Dendritic cell treated with granulocyte-macrophage colony-stimulating factor and Interleukin-4, amounts not matched to agents 40 ng/mL and 50 ng/mL, for 4 days (primary cell): ENCODE measurements around the gene LY6G6D.

Experiments used
- H3K27ac Mint-ChIP-seq: one replicate; pipeline ENCODE4 v1.8.0; 2022; ENCODE audit warnings: mild to moderate bottlenecking, mixed read lengths
- H3K27me3 Mint-ChIP-seq: one replicate; pipeline ENCODE4 v1.8.0; 2022; ENCODE audit warnings: mild to moderate bottlenecking, mixed read lengths
- H3K36me3 Mint-ChIP-seq: one replicate; pipeline ENCODE4 v1.8.0; 2022; ENCODE audit warnings: low read depth, mixed read lengths
- H3K4me1 Mint-ChIP-seq: one replicate; pipeline ENCODE4 v1.8.0; 2022; ENCODE audit warnings: low read depth, mixed read lengths
- H3K4me3 Mint-ChIP-seq: one replicate; pipeline ENCODE4 v1.8.0; 2022; ENCODE audit warnings: mild to moderate bottlenecking, moderate library complexity, mixed read lengths
- H3K9me3 Mint-ChIP-seq: one replicate; pipeline ENCODE4 v1.8.0; 2022; ENCODE audit warnings: mixed read lengths
- intact Hi-C: fragments of 100-400 bp; cut with micrococcal nuclease; formaldehyde crosslinking; loops from one replicate; pipeline ENCODE4 v1.15.0; 2022

Gene LY6G6D

DNA sequence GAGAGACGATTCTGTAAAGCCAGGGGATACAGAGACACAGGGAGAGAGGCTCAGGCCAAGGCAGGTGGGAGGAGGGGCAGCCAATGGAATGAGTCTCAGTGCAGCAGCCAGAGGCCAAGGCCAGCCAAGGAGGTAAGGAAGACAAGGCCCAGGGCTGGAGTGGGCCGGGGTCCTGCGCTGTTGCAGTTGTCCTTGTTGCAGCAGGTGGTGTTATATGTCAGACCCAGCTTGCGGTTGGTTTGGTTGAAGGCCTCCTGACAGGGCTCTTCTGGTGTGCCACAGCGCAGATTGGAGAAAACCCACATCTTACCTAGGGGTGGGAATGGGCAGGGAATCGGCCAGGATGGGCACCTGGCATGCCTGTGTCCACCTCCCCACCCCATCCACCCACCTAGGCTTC, 3.9 kb downstream of the LY6G6D start:
- H3K9me3 Mint-ChIP-seq, result no peaks in the 10 kb centered on the region
- intact Hi-C loops, result no loop called here
- peaks cover 22% of the 10 kb centered on the region for H3K4me1 Mint-ChIP-seq
- no peak overlapping the region for H3K27ac Mint-ChIP-seq
- no peak overlapping the region for H3K4me3 Mint-ChIP-seq
- peaks cover 3% of the 10 kb centered on the region for H3K36me3 Mint-ChIP-seq
- H3K27me3 Mint-ChIP-seq, result peaks cover 15% of the 10 kb centered on the region

GRCh38 chr6:31720196-31720770, 5.1 kb downstream of the LY6G6D start:
- intact Hi-C loops, result no loop called here
- no peak overlapping the region for H3K4me3 Mint-ChIP-seq
- H3K36me3 Mint-ChIP-seq, result peaks cover 15% of the 10 kb centered on the region
- no peaks in the 10 kb centered on the region for H3K9me3 Mint-ChIP-seq
- no peak overlapping the region for H3K27ac Mint-ChIP-seq
- H3K27me3 Mint-ChIP-seq, result peaks cover 21% of the 10 kb centered on the region
- peaks cover 30% of the 10 kb centered on the region for H3K4me1 Mint-ChIP-seq

DNA sequence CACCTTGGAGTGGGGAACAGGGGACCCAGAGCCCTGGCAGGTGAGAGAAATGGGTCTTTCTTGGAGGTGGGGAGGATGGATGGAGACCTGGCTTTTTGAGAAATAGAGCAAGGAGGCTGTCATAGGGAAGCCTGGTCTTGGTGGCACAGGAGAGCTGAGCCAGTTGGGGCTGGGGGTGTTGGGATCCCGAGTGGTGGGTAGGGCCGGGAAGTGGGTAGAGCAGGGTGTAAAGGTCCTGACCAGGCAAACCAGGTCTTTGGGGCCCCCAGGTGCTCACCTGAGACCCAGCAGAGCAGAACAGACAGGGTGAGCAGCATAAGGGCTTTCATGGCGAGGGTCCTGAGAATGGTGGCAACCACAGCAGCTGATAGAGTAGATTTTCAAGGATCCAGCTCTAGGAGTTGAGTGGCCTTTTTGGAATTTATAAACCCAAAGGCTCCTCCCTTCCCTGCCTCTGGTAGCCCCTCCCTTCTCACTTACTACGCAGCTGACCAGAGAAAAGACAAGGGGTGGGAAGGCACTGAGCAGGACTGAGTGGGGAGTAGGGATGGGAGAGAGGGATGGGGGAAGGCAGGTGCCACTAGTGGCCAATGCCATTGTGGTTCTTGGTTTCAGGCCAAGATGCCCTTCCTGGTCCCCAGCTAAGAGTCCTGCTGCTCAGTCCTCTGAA, 6.3 kb downstream of the LY6G6D start, which contains the start of gene LY6G6C:
LY6G6C (minus strand) TSS at position 396 of the 670 bp plus-strand sequence; CDS start at position 329, 67 bp downstream.
- Mint-ChIP-seq H3K4me3 (no peak within 1 kb of the TSS), H3K27me3 (peaks cover 21% of the 10 kb centered on the region), H3K9me3 (no peaks in the 10 kb centered on the region), H3K27ac (peak within 1 kb of the TSS; percentile 40), H3K36me3 (peaks cover 27% of the 10 kb centered on the region), H3K4me1 (peaks cover 42% of the 10 kb centered on the region)
- intact Hi-C loops, result no loop called here

- Mint-ChIP-seq H3K9me3 (no peaks in the 10 kb centered on the region), H3K27me3 (peaks cover 21% of the 10 kb centered on the region), H3K27ac (no peak overlapping the region), H3K4me1 (peaks cover 48% of the 10 kb centered on the region), H3K36me3 (peaks cover 34% of the 10 kb centered on the region), H3K4me3 (no peak overlapping the region)
- intact Hi-C loops, result no loop called here
These were observed 7.0 kb downstream of the LY6G6D start for GRCh38 chr6:31722173-31722572.

DNA sequence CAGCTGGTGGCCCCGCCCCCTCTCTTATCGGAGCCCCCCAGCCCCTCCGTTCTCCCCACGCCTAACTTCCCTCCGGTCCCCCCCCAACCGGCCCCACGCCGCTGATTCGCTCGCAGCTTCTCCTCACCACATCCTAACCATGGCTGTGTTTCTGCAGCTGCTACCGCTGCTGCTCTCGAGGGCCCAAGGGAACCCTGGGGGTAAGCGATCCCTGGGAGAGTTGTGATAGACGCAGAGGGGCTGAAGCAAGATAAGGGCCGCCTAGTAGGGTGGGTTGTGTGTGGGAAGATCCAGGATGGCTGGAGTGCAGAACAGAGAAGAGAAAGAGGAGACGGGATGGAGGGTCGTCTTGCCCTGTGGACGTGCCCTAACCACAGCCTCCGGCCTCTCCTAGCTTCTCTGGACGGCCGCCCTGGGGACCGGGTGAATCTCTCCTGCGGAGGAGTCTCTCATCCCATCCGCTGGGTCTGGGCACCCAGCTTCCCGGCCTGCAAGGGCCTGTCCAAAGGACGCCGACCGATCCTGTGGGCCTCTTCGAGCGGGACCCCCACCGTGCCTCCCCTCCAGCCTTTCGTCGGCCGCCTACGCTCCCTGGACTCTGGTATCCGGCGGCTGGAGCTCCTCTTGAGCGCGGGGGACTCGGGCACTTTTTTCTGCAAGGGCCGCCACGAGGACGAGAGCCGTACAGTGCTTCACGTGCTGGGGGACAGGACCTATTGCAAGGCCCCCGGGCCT, 8.3 kb downstream of the LY6G6D start, which contains the start of gene MPIG6B:
MPIG6B (plus strand) TSS at position 129 of the 735 bp plus-strand sequence; CDS start at position 140, 11 bp downstream.
- Mint-ChIP-seq H3K4me1 (peaks cover 61% of the 10 kb centered on the region), H3K36me3 (peaks cover 47% of the 10 kb centered on the region), H3K4me3 (no peak within 1 kb of the TSS), H3K27me3 (peaks cover 21% of the 10 kb centered on the region), H3K27ac (peak within 1 kb of the TSS; percentile 99), H3K9me3 (no peaks in the 10 kb centered on the region)
- intact Hi-C loops, result no loop called here

DNA sequence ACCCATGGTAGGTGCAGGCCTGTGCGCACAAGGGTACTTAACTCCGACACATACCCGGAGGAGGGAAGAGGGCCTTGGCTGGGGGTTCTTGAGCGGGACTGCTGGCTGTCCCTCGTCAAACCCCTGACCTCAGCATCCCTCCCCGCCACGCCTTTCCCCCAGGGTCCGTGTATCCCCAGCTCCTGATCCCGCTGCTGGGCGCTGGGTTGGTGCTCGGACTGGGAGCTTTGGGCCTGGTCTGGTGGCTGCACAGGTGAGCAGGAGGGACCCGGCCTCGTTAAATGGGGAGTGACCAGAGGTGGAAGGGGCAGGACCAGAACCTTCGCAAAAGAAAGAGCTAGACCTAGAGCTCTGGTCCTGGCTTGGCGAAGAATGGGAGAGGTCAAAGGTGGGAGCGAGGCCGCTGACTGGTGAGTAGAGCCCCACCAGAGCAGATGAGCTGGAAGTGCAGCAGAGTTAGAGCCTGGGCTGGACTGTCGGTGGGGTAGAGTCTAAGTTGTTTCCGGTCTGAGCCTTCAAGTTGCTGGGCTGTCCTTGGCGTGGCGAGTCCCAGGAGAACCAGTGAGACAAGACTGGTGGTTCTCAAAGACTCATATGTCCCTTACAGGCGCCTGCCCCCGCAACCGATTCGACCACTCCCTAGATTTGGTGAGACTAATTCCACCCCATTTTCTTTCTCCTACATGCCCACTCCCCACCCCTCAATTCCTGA, 9.0 kb downstream of the LY6G6D start:
- peaks cover 68% of the 10 kb centered on the region for H3K4me1 Mint-ChIP-seq
- peaks cover 54% of the 10 kb centered on the region for H3K36me3 Mint-ChIP-seq
- H3K4me3 Mint-ChIP-seq, result no peak overlapping the region

DNA sequence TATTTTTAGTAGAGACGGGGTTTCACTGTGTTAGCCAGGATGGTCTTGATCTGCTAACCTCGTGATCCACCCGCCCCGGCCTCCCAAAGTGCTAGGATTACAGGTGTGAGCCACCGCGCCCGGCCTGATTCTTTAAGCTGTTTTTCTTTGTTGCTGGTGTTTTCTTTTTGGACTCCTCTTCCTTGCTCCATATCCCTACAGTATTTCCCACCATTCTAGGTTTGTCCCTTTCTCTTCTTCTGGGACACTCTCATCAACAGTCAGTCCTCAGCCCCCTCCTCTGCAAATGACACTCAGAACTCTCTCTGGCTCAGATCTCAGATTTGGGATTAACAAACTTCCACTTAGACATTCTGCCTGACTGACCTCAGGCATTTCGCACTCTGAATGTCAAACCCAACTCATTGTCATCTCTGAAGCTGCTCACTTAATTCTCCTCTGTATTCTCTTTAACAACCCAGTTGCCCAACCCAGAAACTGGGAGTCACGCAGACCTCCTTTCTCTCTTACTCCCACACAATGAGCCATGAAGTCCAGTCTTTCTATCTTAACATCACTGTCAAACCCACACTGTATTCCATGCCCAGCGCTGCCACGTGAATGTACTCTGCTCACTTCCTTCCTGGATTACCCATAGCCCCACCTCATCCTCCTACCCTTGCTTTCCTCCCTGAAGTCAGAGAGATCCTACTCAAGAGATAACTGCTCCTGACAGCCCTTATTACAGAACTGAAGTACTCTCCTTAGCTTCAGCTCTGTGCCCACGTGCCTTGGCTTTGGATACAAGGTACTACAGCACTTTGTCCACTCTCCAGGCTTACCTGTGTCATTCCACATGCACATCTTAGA, 10.6 kb downstream of the LY6G6D start:
- H3K36me3 Mint-ChIP-seq, result peaks cover 70% of the 10 kb centered on the region
- H3K4me3 Mint-ChIP-seq, result peak overlapping the region; percentile 99
- H3K27me3 Mint-ChIP-seq, result peaks cover 21% of the 10 kb centered on the region
- no peaks in the 10 kb centered on the region for H3K9me3 Mint-ChIP-seq
- intact Hi-C loops, result loop anchor here (5.0 kb wide), 1 partner anchor 107 kb away; no protein-coding TSS in a partner anchor
- peaks cover 80% of the 10 kb centered on the region for H3K4me1 Mint-ChIP-seq
- peak overlapping the region; percentile 99 for H3K27ac Mint-ChIP-seq

More for the DNA sequence above, 9.0 kb downstream of the LY6G6D start:
- Mint-ChIP-seq H3K9me3 (no peaks in the 10 kb centered on the region), H3K27me3 (peaks cover 21% of the 10 kb centered on the region), H3K27ac (peak overlapping the region; percentile 99)
- intact Hi-C loops, result no loop called here

DNA sequence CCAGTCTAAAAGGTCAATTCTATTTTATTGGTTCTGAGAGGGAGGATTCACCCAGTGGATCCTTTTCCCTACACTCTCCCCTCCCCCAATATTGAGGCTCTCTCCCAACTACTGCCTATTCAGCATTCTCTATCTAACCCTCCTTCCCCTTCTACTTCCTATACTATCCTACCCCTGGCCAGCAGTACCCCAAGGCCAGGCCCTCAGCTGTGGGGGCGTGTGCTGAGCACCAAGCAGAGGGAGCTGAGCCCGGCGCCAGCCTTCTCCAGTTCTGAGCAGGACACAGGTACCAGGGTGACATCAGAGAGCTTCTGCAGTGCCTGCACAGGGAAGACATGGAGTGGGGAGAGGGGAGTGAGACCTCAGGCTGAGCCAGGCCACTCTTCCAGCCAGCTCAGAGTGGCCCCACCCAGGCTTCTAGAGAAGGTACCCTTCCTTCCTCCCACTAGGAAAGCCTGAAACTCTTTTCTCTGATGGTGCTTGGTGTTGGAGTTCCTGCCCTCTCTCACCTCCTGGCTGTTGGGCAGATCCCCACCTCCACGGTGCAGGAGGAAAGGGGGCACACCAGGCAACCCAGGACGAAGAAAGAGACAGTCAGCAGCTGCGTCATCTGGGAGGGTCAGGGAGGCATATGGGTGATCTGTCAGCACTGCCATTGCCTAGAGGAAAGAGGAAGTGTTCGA, 12.0 kb downstream of the LY6G6D start:
- intact Hi-C loops, result loop anchor here (1.0 to 5.0 kb wide), 2 partner anchors 47 to 105 kb away; no protein-coding TSS in a partner anchor
- Mint-ChIP-seq H3K27me3 (peaks cover 14% of the 10 kb centered on the region), H3K27ac (peak overlapping the region; percentile 99), H3K36me3 (peaks cover 84% of the 10 kb centered on the region), H3K9me3 (no peaks in the 10 kb centered on the region), H3K4me3 (peak overlapping the region; percentile 99), H3K4me1 (peaks cover 87% of the 10 kb centered on the region)

- intact Hi-C loops, result loop anchor here (1.0 to 5.0 kb wide), 3 partner anchors 41 to 104 kb away; no protein-coding TSS in a partner anchor
- Mint-ChIP-seq H3K36me3 (peaks cover 93% of the 10 kb centered on the region), H3K4me1 (peaks cover 91% of the 10 kb centered on the region), H3K27ac (peak overlapping the region; percentile 99), H3K9me3 (no peaks in the 10 kb centered on the region), H3K4me3 (peak overlapping the region; percentile 99), H3K27me3 (peaks cover 14% of the 10 kb centered on the region)
These were observed 12.8 kb downstream of the LY6G6D start for GRCh38 chr6:31727717-31728671.

- Mint-ChIP-seq H3K27ac (peak within 1 kb of the TSS; percentile 99), H3K27me3 (peaks cover 6% of the 10 kb centered on the region), H3K36me3 (peaks cover 100% of the 10 kb centered on the region), H3K4me3 (peak within 1 kb of the TSS; percentile 99), H3K4me1 (peaks cover 91% of the 10 kb centered on the region), H3K9me3 (no peaks in the 10 kb centered on the region)
- intact Hi-C loops, result loop anchor here (1.0 to 5.0 kb wide), 3 partner anchors 26 to 103 kb away; partner anchors contain the start of gene ABHD16A
These were observed 13.8 kb downstream of the LY6G6D start, which contains the start of gene DDAH2 for GRCh38 chr6:31728767-31729514. Gene DDAH2 (minus strand): TSS chr6:31729299. CDS start chr6:31729161, 138 bp downstream.

DNA sequence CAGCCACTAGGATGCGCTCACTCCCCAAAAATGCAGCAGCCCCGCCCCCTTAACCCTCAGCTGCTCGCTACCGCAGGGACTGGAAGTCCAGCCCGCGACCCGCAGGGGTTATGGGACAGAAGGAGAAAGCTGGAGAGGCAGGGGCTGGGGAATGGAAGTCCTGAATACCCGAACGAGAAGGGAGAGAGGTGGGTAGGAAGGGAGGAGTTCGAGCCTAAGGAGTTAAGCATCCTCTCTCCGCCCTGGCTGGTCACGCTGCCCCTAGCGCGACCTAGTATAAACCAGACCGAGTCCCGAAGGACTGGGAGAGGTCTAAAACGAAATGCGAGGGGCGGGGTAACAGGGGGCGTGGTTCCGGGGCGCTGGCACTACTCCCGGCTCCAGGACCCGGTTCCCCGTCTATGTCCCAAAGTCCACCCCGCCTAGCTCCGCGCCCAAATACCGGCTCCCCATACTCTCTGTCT, 14.4 kb downstream of the LY6G6D start:
- H3K4me3 Mint-ChIP-seq, result peak overlapping the region; percentile 99
- H3K27me3 Mint-ChIP-seq, result peaks cover 3% of the 10 kb centered on the region
- intact Hi-C loops, result loop anchor here (1.0 to 5.0 kb wide), 3 partner anchors 26 to 103 kb away; partner anchors contain the start of gene ABHD16A
- peaks cover 91% of the 10 kb centered on the region for H3K4me1 Mint-ChIP-seq
- peaks cover 100% of the 10 kb centered on the region for H3K36me3 Mint-ChIP-seq
- H3K9me3 Mint-ChIP-seq, result no peaks in the 10 kb centered on the region
- H3K27ac Mint-ChIP-seq, result peak overlapping the region; percentile 99
